Measurements from ENCODE around the gene PTPRR.

DNA sequence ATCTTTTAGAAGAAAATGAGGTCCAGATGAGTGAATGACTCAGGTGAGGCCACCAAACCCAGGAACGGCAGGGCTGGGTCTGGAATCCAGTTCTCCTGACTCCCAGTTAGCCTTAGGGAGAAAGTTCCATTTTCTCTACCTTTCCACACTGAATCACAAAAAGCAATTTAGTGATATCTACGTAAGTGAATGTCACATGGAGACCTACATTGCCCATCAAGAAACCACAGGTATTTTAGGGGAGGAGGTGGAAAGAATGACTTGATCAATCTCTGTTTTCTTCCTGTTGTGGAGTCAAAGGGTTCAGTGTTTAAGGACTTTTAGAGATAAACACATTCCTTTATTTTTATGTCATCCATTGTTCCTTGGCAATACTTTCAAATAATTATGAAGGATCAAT is 176.4 kb downstream of the PTPRR start:
- TF ChIP-seq, protein P1, sequence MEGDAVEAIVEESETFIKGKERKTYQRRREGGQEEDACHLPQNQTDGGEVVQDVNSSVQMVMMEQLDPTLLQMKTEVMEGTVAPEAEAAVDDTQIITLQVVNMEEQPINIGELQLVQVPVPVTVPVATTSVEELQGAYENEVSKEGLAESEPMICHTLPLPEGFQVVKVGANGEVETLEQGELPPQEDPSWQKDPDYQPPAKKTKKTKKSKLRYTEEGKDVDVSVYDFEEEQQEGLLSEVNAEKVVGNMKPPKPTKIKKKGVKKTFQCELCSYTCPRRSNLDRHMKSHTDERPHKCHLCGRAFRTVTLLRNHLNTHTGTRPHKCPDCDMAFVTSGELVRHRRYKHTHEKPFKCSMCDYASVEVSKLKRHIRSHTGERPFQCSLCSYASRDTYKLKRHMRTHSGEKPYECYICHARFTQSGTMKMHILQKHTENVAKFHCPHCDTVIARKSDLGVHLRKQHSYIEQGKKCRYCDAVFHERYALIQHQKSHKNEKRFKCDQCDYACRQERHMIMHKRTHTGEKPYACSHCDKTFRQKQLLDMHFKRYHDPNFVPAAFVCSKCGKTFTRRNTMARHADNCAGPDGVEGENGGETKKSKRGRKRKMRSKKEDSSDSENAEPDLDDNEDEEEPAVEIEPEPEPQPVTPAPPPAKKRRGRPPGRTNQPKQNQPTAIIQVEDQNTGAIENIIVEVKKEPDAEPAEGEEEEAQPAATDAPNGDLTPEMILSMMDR (IDR thresholded peaks at IDR 0.05), result no peak
- no peak for TF ChIP-seq POLR2A (IDR thresholded peaks at IDR 0.05)
- no peak for TF ChIP-seq EP300 (IDR thresholded peaks at IDR 0.05)
- no peak for TF ChIP-seq POLR2AphosphoS5 (IDR thresholded peaks at IDR 0.05)
